ENCODE results near the gene ZCCHC24.
A peak's percentile ranks its signal among the peaks of the same experiment; 100 is the strongest.

Gene ZCCHC24

GRCh38 chr10:79445161-79445976, at the start of gene ZCCHC24:
ZCCHC24 (minus strand) TSS chr10:79445624; CDS start chr10:79445440, 184 bp downstream.
- Histone ChIP-seq H3K36me3 (ENCODE audit: insufficient read depth, low read depth, low read length) (no peaks in the 10 kb centered on the region), H3K27me3 (ENCODE audit: insufficient read depth, low read length) (peaks cover 48% of the 10 kb centered on the region), H3K9me3 (ENCODE audit: insufficient read depth, low read depth, low read length) (no peaks in the 10 kb centered on the region), H3K4me3 (ENCODE audit: low read length) (peak within 1 kb of the TSS; percentile 83), H3K27ac (ENCODE audit: low read length) (no peak within 1 kb of the TSS), H3K4me1 (ENCODE audit: insufficient read depth, low read length) (peaks cover 5% of the 10 kb centered on the region; the same call in 1 of the 2 replicates), H3K9ac (ENCODE audit: low read depth, low read length) (peak within 1 kb of the TSS; percentile 57; the same call in 1 of the 2 replicates)

GRCh38 chr10:79493806-79494205, 48.4 kb upstream of the ZCCHC24 start:
- H3K9ac ChIP-seq (ENCODE audit: low read depth, low read length), result no peak overlapping the region
- no peaks in the 10 kb centered on the region; the same call in 1 of the 2 replicates for H3K27me3 ChIP-seq (ENCODE audit: insufficient read depth, low read length)
- no peaks in the 10 kb centered on the region for H3K4me1 ChIP-seq (ENCODE audit: insufficient read depth, low read length)
- H3K27ac ChIP-seq (ENCODE audit: low read length), result no peak overlapping the region
- no peak overlapping the region for H3K4me3 ChIP-seq (ENCODE audit: low read length)
- no peaks in the 10 kb centered on the region for H3K9me3 ChIP-seq (ENCODE audit: insufficient read depth, low read depth, low read length)
- H3K36me3 ChIP-seq (ENCODE audit: insufficient read depth, low read depth, low read length), result no peaks in the 10 kb centered on the region

GRCh38 chr10:79492839-79493238, 47.4 kb upstream of the ZCCHC24 start:
- Histone ChIP-seq H3K36me3 (ENCODE audit: insufficient read depth, low read depth, low read length) (no peaks in the 10 kb centered on the region), H3K9me3 (ENCODE audit: insufficient read depth, low read depth, low read length) (no peaks in the 10 kb centered on the region), H3K4me1 (ENCODE audit: insufficient read depth, low read length) (peaks cover 3% of the 10 kb centered on the region; the same call in 1 of the 2 replicates), H3K4me3 (ENCODE audit: low read length) (no peak overlapping the region), H3K9ac (ENCODE audit: low read depth, low read length) (no peak overlapping the region), H3K27ac (ENCODE audit: low read length) (no peak overlapping the region), H3K27me3 (ENCODE audit: insufficient read depth, low read length) (no peaks in the 10 kb centered on the region; the same call in 1 of the 2 replicates)

GRCh38 chr10:79492256-79492655, 46.8 kb upstream of the ZCCHC24 start:
- Histone ChIP-seq H3K27ac (ENCODE audit: low read length) (no peak overlapping the region), H3K4me1 (ENCODE audit: insufficient read depth, low read length) (peaks cover 4% of the 10 kb centered on the region; the same call in 1 of the 2 replicates), H3K27me3 (ENCODE audit: insufficient read depth, low read length) (no peaks in the 10 kb centered on the region; the same call in 1 of the 2 replicates), H3K36me3 (ENCODE audit: insufficient read depth, low read depth, low read length) (no peaks in the 10 kb centered on the region), H3K9ac (ENCODE audit: low read depth, low read length) (no peak overlapping the region), H3K4me3 (ENCODE audit: low read length) (no peak overlapping the region), H3K9me3 (ENCODE audit: insufficient read depth, low read depth, low read length) (no peaks in the 10 kb centered on the region)

GRCh38 chr10:79491143-79491835, 45.9 kb upstream of the ZCCHC24 start:
- Histone ChIP-seq H3K9me3 (ENCODE audit: insufficient read depth, low read depth, low read length) (no peaks in the 10 kb centered on the region), H3K4me3 (ENCODE audit: low read length) (no peak overlapping the region), H3K9ac (ENCODE audit: low read depth, low read length) (no peak overlapping the region), H3K4me1 (ENCODE audit: insufficient read depth, low read length) (peaks cover 4% of the 10 kb centered on the region; the same call in 1 of the 2 replicates), H3K27ac (ENCODE audit: low read length) (no peak overlapping the region), H3K36me3 (ENCODE audit: insufficient read depth, low read depth, low read length) (no peaks in the 10 kb centered on the region), H3K27me3 (ENCODE audit: insufficient read depth, low read length) (peaks cover 8% of the 10 kb centered on the region; the same call in 1 of the 2 replicates)

GRCh38 chr10:79490400-79491142, 45.1 kb upstream of the ZCCHC24 start:
- no peaks in the 10 kb centered on the region for H3K9me3 ChIP-seq (ENCODE audit: insufficient read depth, low read depth, low read length)
- H3K4me1 ChIP-seq (ENCODE audit: insufficient read depth, low read length), result peaks cover 4% of the 10 kb centered on the region; the same call in 1 of the 2 replicates
- H3K36me3 ChIP-seq (ENCODE audit: insufficient read depth, low read depth, low read length), result no peaks in the 10 kb centered on the region
- no peak overlapping the region for H3K4me3 ChIP-seq (ENCODE audit: low read length)
- no peak overlapping the region for H3K9ac ChIP-seq (ENCODE audit: low read depth, low read length)
- no peak overlapping the region for H3K27ac ChIP-seq (ENCODE audit: low read length)
- peaks cover 8% of the 10 kb centered on the region; the same call in 1 of the 2 replicates for H3K27me3 ChIP-seq (ENCODE audit: insufficient read depth, low read length)

GRCh38 chr10:79488870-79489269, 43.4 kb upstream of the ZCCHC24 start:
- Histone ChIP-seq H3K27me3 (ENCODE audit: insufficient read depth, low read length) (peaks cover 8% of the 10 kb centered on the region; the same call in 1 of the 2 replicates), H3K4me3 (ENCODE audit: low read length) (no peak overlapping the region), H3K9ac (ENCODE audit: low read depth, low read length) (no peak overlapping the region), H3K36me3 (ENCODE audit: insufficient read depth, low read depth, low read length) (no peaks in the 10 kb centered on the region), H3K9me3 (ENCODE audit: insufficient read depth, low read depth, low read length) (no peaks in the 10 kb centered on the region), H3K27ac (ENCODE audit: low read length) (no peak overlapping the region), H3K4me1 (ENCODE audit: insufficient read depth, low read length) (peaks cover 4% of the 10 kb centered on the region; the same call in 1 of the 2 replicates)

- no peak overlapping the region for H3K9ac ChIP-seq (ENCODE audit: low read depth, low read length)
- H3K36me3 ChIP-seq (ENCODE audit: insufficient read depth, low read depth, low read length), result no peaks in the 10 kb centered on the region
- no peaks in the 10 kb centered on the region for H3K9me3 ChIP-seq (ENCODE audit: insufficient read depth, low read depth, low read length)
- H3K4me3 ChIP-seq (ENCODE audit: low read length), result no peak overlapping the region
- no peak overlapping the region for H3K27ac ChIP-seq (ENCODE audit: low read length)
- peaks cover 4% of the 10 kb centered on the region; the same call in 1 of the 2 replicates for H3K4me1 ChIP-seq (ENCODE audit: insufficient read depth, low read length)
- peaks cover 8% of the 10 kb centered on the region; the same call in 1 of the 2 replicates for H3K27me3 ChIP-seq (ENCODE audit: insufficient read depth, low read length)
These were observed 42.9 kb upstream of the ZCCHC24 start for GRCh38 chr10:79488336-79488735.

GRCh38 chr10:79487296-79488194, 42.1 kb upstream of the ZCCHC24 start:
- no peak overlapping the region for H3K4me3 ChIP-seq (ENCODE audit: low read length)
- no peak overlapping the region for H3K9ac ChIP-seq (ENCODE audit: low read depth, low read length)
- H3K4me1 ChIP-seq (ENCODE audit: insufficient read depth, low read length), result peaks cover 4% of the 10 kb centered on the region; the same call in 1 of the 2 replicates
- H3K27me3 ChIP-seq (ENCODE audit: insufficient read depth, low read length), result peaks cover 8% of the 10 kb centered on the region; the same call in 1 of the 2 replicates
- no peaks in the 10 kb centered on the region for H3K36me3 ChIP-seq (ENCODE audit: insufficient read depth, low read depth, low read length)
- H3K27ac ChIP-seq (ENCODE audit: low read length), result no peak overlapping the region
- H3K9me3 ChIP-seq (ENCODE audit: insufficient read depth, low read depth, low read length), result no peaks in the 10 kb centered on the region

GRCh38 chr10:79484476-79484875, 39.1 kb upstream of the ZCCHC24 start:
- Histone ChIP-seq H3K9ac (ENCODE audit: low read depth, low read length) (no peak overlapping the region), H3K4me1 (ENCODE audit: insufficient read depth, low read length) (peaks cover 4% of the 10 kb centered on the region; the same call in 1 of the 2 replicates), H3K36me3 (ENCODE audit: insufficient read depth, low read depth, low read length) (no peaks in the 10 kb centered on the region), H3K4me3 (ENCODE audit: low read length) (no peak overlapping the region), H3K27ac (ENCODE audit: low read length) (no peak overlapping the region), H3K9me3 (ENCODE audit: insufficient read depth, low read depth, low read length) (peaks cover 5% of the 10 kb centered on the region; the same call in 1 of the 2 replicates), H3K27me3 (ENCODE audit: insufficient read depth, low read length) (0 out of 2 replicates have a peak, but pooled peaks cover 8% of the 10 kb centered on the region)
